ENCODE measurements around the gene SETD5.

GRCh38 chr3:9387322-9387655 is 10.1 kb upstream of the SETD5 start:
- TF ChIP-seq POLR2A (IDR thresholded peaks at IDR 0.05) (no peak), CTCF (IDR thresholded peaks at IDR 0.05) (no peak)
